Activated T-cell treated with anti-CD3 and anti-CD28 coated beads, Interleukin-2, amount 50 U/mL, for 24 hours (primary cell): ENCODE results near the gene FER.
A peak's percentile ranks its signal among the peaks of the same experiment; 100 is the strongest.

ENCODE experiments used
- DNase-seq: peaks from one replicate; pipeline ENCODE4 v3.0.0-alpha.2; 2020
- H3K27ac Mint-ChIP-seq: 2 replicates; pipeline ENCODE4 v1.8.0; 2020; ENCODE audit warnings: mild to moderate bottlenecking, mixed read lengths
- H3K27me3 Mint-ChIP-seq: 2 replicates; pipeline ENCODE4 v1.8.0; 2020; ENCODE audit warnings: mixed read lengths
- H3K36me3 Mint-ChIP-seq: 2 replicates; pipeline ENCODE4 v1.8.0; 2020; ENCODE audit warnings: low read depth, mixed read lengths
- H3K4me1 Mint-ChIP-seq: 2 replicates; pipeline ENCODE4 v1.8.0; 2020; ENCODE audit warnings: low read depth, mixed read lengths
- H3K4me3 Mint-ChIP-seq: 2 replicates; pipeline ENCODE4 v1.8.0; 2020; ENCODE audit warnings: mild to moderate bottlenecking, moderate library complexity, mixed read lengths
- H3K9me3 Mint-ChIP-seq: 2 replicates; pipeline ENCODE4 v1.8.0; 2020; ENCODE audit warnings: mixed read lengths

The FER gene

GRCh38 chr5:108730617-108731340, 16.9 kb upstream of the FER start:
- H3K36me3 Mint-ChIP-seq, result no peaks in the 10 kb centered on the region
- no peaks in the 10 kb centered on the region for H3K9me3 Mint-ChIP-seq
- H3K27me3 Mint-ChIP-seq, result peaks cover 55% of the 10 kb centered on the region
- H3K4me3 Mint-ChIP-seq, result no peak overlapping the region
- H3K4me1 Mint-ChIP-seq, result peaks cover 27% of the 10 kb centered on the region
- no peak overlapping the region for H3K27ac Mint-ChIP-seq
- DNase-seq, result no peak

GRCh38 chr5:108735790-108736189, 11.9 kb upstream of the FER start:
- H3K36me3 Mint-ChIP-seq, result no peaks in the 10 kb centered on the region
- no peaks in the 10 kb centered on the region for H3K4me1 Mint-ChIP-seq
- H3K9me3 Mint-ChIP-seq, result no peaks in the 10 kb centered on the region
- H3K4me3 Mint-ChIP-seq, result no peak overlapping the region
- no peak for DNase-seq
- H3K27ac Mint-ChIP-seq, result no peak overlapping the region
- peaks cover 29% of the 10 kb centered on the region for H3K27me3 Mint-ChIP-seq

DNA sequence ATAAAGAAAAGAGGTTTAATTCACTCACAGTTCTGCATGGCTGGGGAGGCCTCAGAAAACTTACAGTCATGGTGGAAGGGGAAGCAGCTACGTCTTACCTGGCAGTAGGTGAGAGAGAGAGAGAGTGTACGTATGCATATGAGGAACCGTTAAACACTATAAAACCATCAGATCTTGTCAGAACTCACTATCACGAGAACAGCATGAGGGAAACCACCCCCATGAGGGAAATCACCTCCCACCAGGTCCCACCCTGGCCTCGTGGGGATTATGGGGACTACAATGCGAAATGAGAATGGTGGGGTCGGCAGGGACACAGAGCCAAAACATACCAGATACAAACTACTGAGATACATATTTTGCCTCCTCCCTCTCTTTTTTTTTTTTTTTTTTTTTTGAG, 10.8 kb upstream of the FER start:
- DNase-seq, result no peak
- Mint-ChIP-seq H3K9me3 (no peaks in the 10 kb centered on the region), H3K4me1 (no peaks in the 10 kb centered on the region), H3K27ac (no peak overlapping the region), H3K27me3 (peaks cover 26% of the 10 kb centered on the region), H3K4me3 (no peak overlapping the region), H3K36me3 (no peaks in the 10 kb centered on the region)

- no peaks in the 10 kb centered on the region for H3K9me3 Mint-ChIP-seq
- H3K36me3 Mint-ChIP-seq, result no peaks in the 10 kb centered on the region
- no peak overlapping the region for H3K4me3 Mint-ChIP-seq
- no peak for DNase-seq
- H3K4me1 Mint-ChIP-seq, result no peaks in the 10 kb centered on the region
- peaks cover 8% of the 10 kb centered on the region for H3K27me3 Mint-ChIP-seq
- H3K27ac Mint-ChIP-seq, result no peak overlapping the region
Observed at GRCh38 chr5:108739376-108739775, 8.3 kb upstream of the FER start.

DNA sequence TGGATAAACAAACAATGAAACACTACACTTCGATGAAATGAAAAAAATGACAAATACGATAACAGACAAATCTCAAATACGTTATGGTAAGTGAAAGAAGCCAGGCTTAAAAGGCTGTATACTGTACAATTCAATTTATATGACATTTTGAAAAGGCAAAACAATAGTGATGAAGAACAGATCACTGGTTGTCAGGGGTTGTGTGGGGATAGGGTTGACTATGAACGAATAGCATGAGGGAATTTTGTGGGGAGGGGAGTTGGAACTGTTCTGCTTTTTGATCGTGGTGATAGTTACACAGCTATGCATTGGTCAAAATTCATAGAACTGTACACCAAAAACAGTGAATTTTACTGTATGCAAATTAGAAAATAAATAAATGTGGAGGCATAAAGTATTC, 7.8 kb upstream of the FER start:
- DNase-seq, result no peak
- H3K27me3 Mint-ChIP-seq, result peaks cover 10% of the 10 kb centered on the region
- no peaks in the 10 kb centered on the region for H3K9me3 Mint-ChIP-seq
- H3K36me3 Mint-ChIP-seq, result no peaks in the 10 kb centered on the region
- H3K4me1 Mint-ChIP-seq, result no peaks in the 10 kb centered on the region
- no peak overlapping the region for H3K4me3 Mint-ChIP-seq
- H3K27ac Mint-ChIP-seq, result no peak overlapping the region

- no peak overlapping the region for H3K4me3 Mint-ChIP-seq
- H3K4me1 Mint-ChIP-seq, result peaks cover 15% of the 10 kb centered on the region
- no peaks in the 10 kb centered on the region for H3K9me3 Mint-ChIP-seq
- no peak overlapping the region for H3K27ac Mint-ChIP-seq
- no peak for DNase-seq
- H3K36me3 Mint-ChIP-seq, result peaks cover 1% of the 10 kb centered on the region
- peaks cover 6% of the 10 kb centered on the region for H3K27me3 Mint-ChIP-seq
Observed at GRCh38 chr5:108743319-108743718, 4.4 kb upstream of the FER start.

DNA sequence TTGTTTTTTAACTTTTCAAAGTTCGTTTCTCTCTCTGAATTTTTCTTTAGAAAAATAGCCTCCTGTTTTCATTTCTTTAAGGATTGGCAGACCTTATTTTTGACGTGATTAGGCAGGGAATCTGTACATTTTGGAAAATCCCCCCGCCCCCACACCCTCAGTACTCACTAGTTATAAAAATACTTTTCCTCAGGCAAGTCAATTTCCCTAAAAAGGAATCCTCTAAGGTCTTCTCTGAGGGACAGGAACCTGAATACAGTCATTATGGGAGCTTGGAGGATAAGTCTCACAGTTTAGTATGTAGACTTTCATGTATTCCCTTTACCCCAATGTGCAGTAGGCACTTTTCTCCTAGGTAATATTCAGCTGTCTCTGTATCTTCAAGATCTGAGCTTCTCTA, 3.9 kb upstream of the FER start:
- Mint-ChIP-seq H3K27ac (no peak overlapping the region), H3K27me3 (peaks cover 6% of the 10 kb centered on the region), H3K4me1 (peaks cover 15% of the 10 kb centered on the region), H3K4me3 (no peak overlapping the region), H3K36me3 (peaks cover 3% of the 10 kb centered on the region), H3K9me3 (no peaks in the 10 kb centered on the region)
- no peak for DNase-seq

GRCh38 chr5:108747111-108747773, 455 bp upstream of the FER start:
- H3K36me3 Mint-ChIP-seq, result peaks cover 6% of the 10 kb centered on the region

DNA sequence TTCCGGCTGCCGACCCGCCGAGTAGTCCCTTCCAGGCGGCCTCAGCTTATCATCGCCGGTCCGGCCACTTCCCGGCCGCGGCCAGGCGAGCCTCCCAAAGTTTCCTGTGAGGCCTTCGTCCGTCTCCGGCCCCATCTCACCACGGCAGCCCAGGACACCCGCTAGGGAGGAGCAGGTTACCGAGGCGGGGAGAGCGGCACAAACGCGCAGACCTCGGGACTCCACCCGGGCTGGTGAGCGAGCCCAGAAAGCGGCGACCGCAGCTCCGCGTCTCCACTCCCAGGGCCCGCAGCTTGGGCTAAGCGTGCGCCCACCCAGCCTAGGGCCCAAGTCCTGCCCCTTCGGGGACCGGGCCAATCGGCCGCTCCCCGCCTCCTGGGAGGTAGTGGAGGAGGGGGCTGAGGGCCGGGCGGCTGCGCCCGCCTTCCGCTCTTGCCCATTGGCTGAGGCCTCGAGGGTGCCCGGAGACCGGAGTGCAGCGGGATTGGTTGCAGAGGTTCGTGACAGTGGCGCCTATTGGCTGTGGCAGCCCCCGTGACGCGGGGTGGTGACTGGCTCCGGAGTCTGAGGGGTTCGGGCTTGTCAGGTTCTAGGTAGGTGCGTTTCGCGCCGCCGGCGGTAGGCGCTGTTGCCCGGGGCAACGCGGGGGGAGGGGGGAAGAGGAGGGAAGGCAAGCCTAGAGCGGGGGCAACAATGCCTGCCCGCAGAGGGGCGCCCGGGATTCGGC, 867 bp downstream of the FER start:
- peaks cover 3% of the 10 kb centered on the region for H3K27me3 Mint-ChIP-seq
- peaks cover 6% of the 10 kb centered on the region for H3K36me3 Mint-ChIP-seq
- peak; percentile 97 for DNase-seq
- no peaks in the 10 kb centered on the region for H3K9me3 Mint-ChIP-seq
- peaks cover 29% of the 10 kb centered on the region for H3K4me1 Mint-ChIP-seq
- H3K27ac Mint-ChIP-seq, result peak overlapping the region; percentile 95
- peak overlapping the region; percentile 95 for H3K4me3 Mint-ChIP-seq

More at GRCh38 chr5:108747111-108747773, 455 bp upstream of the FER start:
- Mint-ChIP-seq H3K4me1 (peaks cover 24% of the 10 kb centered on the region), H3K9me3 (no peaks in the 10 kb centered on the region), H3K27me3 (peaks cover 3% of the 10 kb centered on the region), H3K4me3 (peak overlapping the region; percentile 95), H3K27ac (peak overlapping the region; percentile 95)
- DNase-seq, result no peak

DNA sequence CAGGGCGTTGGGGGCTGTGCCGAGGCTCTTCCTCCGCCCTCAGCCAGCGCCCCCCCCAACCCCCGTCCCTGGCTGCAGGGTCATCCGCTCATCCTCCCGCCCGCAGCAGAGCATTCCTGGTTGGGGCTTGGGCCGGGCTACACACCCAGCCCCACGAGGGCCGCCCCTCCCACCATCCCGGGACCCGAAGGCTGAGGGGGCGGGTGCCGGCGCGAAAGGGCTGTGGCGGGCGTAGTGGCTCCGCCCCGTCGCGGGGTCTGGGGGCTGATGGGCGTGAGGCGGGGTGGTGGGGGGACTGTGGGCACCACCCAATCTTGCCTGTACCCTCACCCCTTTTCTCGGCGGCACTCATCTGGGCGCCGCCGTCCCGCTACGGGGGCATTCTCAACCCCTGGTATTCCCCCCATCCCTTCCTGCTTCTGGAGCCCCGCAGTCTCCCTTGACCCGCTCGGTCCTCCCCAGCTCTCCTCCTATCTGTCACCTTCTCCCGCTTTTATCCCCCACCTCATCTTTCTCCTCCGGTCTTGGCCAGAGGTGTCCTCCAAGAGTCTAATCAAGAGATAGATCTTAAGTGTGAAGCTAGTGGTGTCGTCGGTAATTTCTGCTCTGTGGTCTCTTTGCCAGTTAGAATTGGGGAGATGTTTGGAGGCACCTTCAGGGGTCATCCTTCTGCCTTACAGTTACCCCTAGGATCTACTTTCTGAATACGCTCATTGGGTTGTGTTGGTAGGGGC, 1.6 kb downstream of the FER start:
- DNase-seq, result no peak
- Mint-ChIP-seq H3K4me3 (peak overlapping the region; percentile 95), H3K9me3 (no peaks in the 10 kb centered on the region), H3K36me3 (peaks cover 6% of the 10 kb centered on the region), H3K27ac (peak overlapping the region; percentile 95), H3K4me1 (peaks cover 35% of the 10 kb centered on the region), H3K27me3 (peaks cover 3% of the 10 kb centered on the region)

DNA sequence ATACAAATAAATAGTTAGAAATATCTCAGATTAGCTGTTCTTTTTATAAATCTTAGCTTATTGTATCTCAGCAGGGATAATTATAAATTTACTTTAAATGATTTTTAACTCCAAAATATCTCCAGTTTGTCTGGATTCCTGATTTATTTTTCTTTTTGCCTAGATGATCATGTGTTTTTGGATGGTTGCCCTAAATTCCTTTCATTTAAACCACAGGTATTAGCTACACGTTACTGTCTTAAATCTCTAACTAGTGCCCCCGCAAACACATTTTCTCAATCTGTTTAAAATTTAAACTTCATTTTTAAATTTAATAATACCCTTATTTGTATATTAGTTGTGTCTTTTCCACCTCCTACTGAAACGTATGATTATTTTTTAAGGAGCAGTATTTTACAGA, 5.6 kb downstream of the FER start:
- Mint-ChIP-seq H3K27me3 (no peaks in the 10 kb centered on the region), H3K9me3 (no peaks in the 10 kb centered on the region), H3K36me3 (peaks cover 4% of the 10 kb centered on the region), H3K4me1 (peaks cover 20% of the 10 kb centered on the region), H3K27ac (no peak overlapping the region), H3K4me3 (no peak overlapping the region)
- no peak for DNase-seq

GRCh38 chr5:108753877-108754276, 6.2 kb downstream of the FER start:
- Mint-ChIP-seq H3K36me3 (peaks cover 3% of the 10 kb centered on the region), H3K27me3 (no peaks in the 10 kb centered on the region), H3K4me3 (no peak overlapping the region), H3K27ac (no peak overlapping the region), H3K4me1 (peaks cover 20% of the 10 kb centered on the region), H3K9me3 (no peaks in the 10 kb centered on the region)
- DNase-seq, result no peak

DNA sequence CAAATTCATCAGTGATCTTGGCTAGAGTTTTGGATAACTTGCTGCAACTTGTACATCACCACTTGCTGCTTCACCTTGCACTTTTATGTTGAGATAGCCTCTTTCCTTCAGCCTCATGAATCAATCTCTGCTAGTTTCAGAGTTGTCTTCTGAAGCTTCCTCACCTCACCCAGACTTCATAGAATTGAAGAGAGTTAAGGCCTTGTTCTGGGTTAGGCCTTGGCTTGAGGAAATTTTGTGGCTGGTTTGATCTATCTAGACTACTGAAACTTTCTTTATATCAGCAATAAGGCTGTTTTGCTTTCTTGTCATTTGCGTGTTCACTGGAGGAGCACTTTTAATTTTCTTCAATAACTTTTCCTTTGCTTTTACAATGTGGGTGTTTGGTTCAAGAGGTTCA, 12.8 kb downstream of the FER start:
- Mint-ChIP-seq H3K9me3 (no peaks in the 10 kb centered on the region), H3K27me3 (no peaks in the 10 kb centered on the region), H3K36me3 (no peaks in the 10 kb centered on the region), H3K4me3 (no peak overlapping the region), H3K27ac (peak overlapping the region; percentile 11), H3K4me1 (peaks cover 23% of the 10 kb centered on the region)
- no peak for DNase-seq

- H3K27me3 Mint-ChIP-seq, result no peaks in the 10 kb centered on the region
- H3K4me3 Mint-ChIP-seq, result no peak overlapping the region
- H3K9me3 Mint-ChIP-seq, result no peaks in the 10 kb centered on the region
- DNase-seq, result no peak
- H3K4me1 Mint-ChIP-seq, result peaks cover 23% of the 10 kb centered on the region
- no peak overlapping the region for H3K27ac Mint-ChIP-seq
- H3K36me3 Mint-ChIP-seq, result no peaks in the 10 kb centered on the region
Observed at GRCh38 chr5:108762660-108763059, 15.0 kb downstream of the FER start.
